OCI-LY7 (cell line): Measurements from ENCODE around the gene KLHL3.

Source experiments
- EZH2phosphoT487 ChIP-seq: fragments of 200-600 bp; sonication (generic); IDR thresholded peaks from 2 replicates; pipeline ENCODE4 v1.6.1; 2018; ENCODE audit warnings: low read depth, borderline replicate concordance, mild to moderate bottlenecking, mixed run types, antibody characterized with exemption, low read length, moderate library complexity, mixed read lengths
- TF ChIP-seq, protein P1 (sequence below): fragments of 200-600 bp; sonication (generic); conservative IDR thresholded peaks from 2 replicates; pipeline ENCODE4 v1.5.1; 2014; ENCODE audit warnings: mild to moderate bottlenecking, antibody characterized with exemption, low read length, moderate library complexity, mixed read lengths

DNA sequence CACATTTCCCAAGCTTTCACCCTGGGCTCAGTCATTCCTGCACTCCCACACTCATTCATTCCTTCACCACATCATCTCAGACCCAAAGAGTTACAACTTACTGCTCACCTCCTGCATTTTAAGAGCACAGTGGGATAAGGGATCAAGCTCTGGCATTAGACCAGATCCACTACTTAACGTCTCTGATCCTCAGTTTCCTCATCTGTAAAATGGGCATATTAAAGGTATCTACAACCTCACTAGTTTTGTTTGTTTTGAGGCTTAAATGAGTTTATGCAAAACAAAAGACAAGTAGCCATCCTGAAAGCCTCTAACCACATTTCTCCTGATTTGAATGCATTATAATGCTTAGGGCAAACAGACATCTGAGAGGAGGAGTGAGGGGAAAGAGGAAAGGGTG lies 77.6 kb downstream of the KLHL3 start:
- TF ChIP-seq, protein P1, sequence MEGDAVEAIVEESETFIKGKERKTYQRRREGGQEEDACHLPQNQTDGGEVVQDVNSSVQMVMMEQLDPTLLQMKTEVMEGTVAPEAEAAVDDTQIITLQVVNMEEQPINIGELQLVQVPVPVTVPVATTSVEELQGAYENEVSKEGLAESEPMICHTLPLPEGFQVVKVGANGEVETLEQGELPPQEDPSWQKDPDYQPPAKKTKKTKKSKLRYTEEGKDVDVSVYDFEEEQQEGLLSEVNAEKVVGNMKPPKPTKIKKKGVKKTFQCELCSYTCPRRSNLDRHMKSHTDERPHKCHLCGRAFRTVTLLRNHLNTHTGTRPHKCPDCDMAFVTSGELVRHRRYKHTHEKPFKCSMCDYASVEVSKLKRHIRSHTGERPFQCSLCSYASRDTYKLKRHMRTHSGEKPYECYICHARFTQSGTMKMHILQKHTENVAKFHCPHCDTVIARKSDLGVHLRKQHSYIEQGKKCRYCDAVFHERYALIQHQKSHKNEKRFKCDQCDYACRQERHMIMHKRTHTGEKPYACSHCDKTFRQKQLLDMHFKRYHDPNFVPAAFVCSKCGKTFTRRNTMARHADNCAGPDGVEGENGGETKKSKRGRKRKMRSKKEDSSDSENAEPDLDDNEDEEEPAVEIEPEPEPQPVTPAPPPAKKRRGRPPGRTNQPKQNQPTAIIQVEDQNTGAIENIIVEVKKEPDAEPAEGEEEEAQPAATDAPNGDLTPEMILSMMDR, result no peak
- TF ChIP-seq EZH2phosphoT487, result no peak
